HS-27A (cell line): ENCODE data around the gene CHP1.
"Not testable (repeated sequence)": the region's sequence is repeated elsewhere in the genome, so short reads cannot be mapped to it uniquely, and the experiment has no call there.

Source experiments
- DNase-seq: peaks from one replicate; pipeline ENCODE4 v3.0.0-alpha.2; 2012; ENCODE audit warnings: low read depth, missing footprints

Gene CHP1

DNA sequence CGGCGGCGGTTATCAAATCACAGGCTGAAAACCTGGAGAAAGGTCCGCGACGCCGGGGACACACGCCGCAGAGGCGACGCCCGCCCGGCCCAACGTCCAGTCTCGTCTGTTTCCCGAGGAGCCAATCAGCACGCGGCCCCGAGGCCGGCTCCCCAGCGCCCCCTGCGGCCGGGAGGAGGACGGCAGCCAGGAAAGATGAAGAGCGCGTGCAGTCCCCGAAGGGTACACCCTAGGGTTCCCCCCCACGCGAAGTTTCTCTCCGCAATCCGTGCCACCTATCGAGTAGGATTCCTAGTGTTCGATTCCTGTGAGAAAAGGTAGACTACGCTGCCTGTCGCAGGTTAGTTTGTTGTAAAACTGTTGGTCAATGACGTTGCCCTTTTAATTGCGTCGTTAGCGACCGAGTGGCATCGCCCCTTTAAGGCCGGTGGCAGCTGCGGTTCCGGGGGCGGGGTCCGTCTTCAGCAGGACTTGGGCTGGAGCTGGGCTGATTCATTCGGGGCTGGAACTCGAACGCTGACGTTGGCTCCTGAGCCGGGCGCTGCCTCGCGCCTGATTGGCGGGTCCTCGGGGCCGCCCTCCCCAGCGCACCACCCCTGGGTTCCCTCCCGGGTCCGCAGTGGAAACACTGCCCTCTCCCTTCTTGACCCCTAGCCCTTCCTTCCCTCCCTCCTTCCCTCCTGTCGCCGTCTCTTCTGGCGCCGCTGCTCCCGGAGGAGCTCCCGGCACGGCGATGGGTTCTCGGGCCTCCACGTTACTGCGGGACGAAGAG is at the start of gene CHP1, which contains the start of gene EXD1:
CHP1 (plus strand) TSS at position 619 of the 772 bp plus-strand sequence; CDS start at position 734, 115 bp downstream.
EXD1 (minus strand) TSS at position 108 of the 772 bp plus-strand sequence. CDS start 4,182 bp downstream, outside the sequence.
- peak; percentile 95 for DNase-seq

DNA sequence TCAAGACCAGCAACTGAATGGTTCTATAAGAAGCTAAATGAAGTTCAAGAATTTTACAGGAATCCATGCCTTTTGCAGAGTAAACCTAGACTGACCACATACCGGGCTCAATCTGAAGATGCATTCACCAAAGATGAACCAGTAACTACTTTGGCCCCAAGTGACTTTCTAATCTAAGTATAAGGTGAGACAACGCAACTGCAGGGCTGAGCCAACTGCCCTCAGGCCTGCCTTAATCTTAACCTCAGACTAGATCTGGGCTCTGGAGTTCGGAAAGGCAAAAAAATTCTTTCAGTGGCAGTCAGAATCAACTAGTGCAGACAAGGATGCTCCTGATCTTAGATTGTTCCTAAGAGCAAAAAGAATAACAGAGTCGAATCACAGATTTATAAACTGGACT is 48.8 kb upstream of the CHP1 start:
- DNase-seq = no peak

DNA sequence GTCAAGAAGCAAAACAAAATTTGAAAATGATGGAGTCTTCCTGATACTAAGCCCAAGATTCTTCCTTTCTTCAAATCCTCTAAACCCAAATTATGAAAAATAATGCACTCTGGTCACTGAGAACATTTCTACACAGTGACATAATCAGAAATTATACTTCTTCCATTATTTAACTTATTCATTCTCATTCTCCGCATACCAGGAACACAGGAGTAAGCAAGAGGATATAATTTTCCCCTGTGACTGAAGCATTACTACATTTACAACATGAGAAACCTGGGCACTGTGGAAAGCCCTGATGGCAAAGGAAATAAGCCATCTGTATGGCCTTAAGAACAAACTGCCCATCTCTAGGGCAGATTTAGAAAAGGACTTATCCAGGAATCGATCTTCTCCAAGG is 47.5 kb upstream of the CHP1 start:
- DNase-seq = no peak

- no peak for DNase-seq
These were observed 36.6 kb upstream of the CHP1 start for GRCh38 chr15:41194444-41194843.

DNA sequence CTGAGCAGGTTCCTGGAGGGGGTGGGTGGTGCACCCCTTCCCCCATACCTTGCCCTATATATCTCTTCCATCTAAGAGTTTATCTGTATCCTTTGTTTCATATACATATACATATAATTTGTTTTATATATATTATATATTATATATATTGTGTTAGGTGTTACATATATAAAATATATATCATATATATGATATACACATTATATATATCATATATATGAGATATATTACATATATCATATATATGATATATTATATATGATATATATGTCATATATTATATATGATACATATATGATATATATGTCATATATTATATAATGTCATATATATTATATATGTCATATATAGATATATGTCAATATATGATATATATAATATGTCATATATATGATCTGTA is 31.6 kb upstream of the CHP1 start:
- no peak for DNase-seq

- DNase-seq = no peak
These were observed 27.7 kb upstream of the CHP1 start for GRCh38 chr15:41203395-41203794.

- no peak for DNase-seq
These were observed 25.8 kb upstream of the CHP1 start for GRCh38 chr15:41205315-41205714.

DNA sequence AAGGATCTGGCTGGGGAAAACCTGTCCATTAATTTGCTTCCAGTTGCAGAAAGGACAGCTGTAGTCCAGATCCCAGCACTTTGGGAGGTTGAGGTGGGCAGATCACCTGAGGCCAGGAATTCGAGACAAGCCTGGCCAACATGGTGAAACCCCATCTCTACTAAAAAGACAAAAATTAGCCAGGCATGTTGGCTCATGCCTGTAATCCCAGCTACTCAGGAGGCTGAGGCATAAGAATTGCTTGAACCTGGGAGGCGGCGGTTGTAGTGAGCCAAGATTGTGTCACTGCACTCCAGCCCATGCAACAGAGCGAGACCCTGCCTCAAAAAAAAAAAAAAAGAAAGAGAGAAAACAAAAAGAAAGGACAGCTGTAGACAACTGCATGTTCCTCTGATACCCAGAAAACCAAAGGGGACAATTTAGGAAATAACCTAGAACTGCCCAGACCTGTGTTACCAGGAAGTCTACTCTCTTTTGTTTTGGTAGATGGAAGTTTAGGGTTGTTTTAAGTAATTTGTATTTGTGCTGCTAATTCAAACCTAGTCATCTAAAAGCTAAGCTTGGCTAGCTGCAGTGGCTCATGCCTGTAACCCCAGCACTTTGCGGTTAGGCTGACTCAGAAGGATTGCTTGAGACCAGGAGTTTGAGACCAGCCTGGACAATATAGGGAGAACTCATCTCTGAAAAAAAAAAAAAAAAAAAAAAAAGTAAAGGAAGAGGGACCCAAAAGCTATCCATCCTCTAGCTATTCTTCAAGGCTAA is 23.2 kb upstream of the CHP1 start:
- DNase-seq = no peak

DNA sequence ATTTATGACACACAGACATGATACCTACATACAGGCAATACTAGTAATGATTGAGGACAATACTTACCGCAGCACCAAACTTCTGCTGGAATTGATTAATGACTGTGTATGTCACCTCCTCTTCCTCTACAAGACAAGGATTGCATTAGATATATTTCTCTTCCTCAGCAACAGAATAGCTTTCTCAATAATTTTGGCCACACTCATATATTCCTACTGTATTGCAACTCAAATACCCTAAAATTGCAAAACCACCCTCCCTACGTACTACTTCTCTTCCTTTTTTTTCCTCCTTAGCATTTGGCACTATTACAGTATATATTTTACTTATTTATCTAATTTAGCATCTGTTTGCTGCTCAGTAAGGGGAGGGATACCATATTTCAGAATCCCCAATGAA is 15.4 kb upstream of the CHP1 start:
- no peak for DNase-seq

DNA sequence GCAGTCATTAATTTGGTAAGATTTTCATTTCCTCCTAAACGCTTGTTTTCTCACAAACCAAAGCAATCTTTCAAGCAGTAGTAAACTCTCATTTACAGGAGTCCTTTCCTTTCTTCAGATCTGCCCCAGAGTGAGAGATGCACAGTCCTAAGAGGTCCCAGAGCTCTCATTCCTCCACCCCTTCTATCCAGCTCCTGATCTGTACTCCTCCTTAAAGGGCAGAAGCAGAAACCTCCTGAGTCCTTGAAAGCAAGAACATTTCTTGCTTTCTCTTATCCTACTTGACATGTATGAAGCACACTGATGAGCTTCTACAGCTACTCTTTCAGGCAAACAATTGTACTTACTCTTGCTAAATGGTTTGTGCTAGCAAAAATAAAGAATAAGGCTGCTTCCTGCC is 12.2 kb upstream of the CHP1 start:
- no peak for DNase-seq

GRCh38 chr15:41219381-41219780 is 11.7 kb upstream of the CHP1 start:
- DNase-seq = no peak

DNA sequence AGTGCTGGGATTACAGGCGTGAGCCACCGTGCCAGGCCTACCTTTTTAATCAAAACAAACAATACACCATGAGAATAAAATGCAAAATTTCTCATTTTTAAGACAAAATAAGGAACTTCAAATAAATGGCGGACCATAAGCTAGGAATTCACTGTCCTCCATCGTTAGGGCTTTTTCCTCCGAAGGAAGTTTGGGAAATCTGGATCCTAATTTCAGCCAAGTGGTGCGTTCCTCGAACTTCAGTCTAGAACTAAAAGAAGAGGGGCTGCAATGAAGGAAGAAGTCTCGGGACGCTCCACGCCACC is 771 bp upstream of the CHP1 start:
- DNase-seq = no peak

- no peak for DNase-seq
These were observed 556 bp downstream of the CHP1 start for GRCh38 chr15:41231422-41232226.

- no peak for DNase-seq
These were observed 2.3 kb downstream of the CHP1 start for GRCh38 chr15:41233367-41233771.

DNA sequence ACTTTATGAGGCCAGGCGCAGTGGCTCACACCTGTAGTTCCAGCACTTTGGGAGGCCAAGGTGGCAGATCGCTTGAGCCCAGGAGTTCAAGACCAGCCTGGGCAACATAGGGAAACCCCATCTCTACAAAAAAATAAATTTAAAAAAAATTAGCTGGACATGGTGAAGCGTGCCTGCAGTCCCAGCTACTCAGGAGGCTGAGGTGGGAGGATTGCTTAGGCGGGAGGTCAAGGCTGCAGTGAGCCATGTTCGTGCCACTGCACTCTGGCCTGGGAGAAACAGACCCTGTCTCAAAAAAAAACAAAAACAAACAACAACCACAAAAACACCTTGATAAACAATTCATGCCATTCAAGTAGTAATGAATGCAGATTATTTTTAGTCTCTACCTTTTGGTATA is 4.2 kb downstream of the CHP1 start:
- not testable (repeated sequence) for DNase-seq

DNA sequence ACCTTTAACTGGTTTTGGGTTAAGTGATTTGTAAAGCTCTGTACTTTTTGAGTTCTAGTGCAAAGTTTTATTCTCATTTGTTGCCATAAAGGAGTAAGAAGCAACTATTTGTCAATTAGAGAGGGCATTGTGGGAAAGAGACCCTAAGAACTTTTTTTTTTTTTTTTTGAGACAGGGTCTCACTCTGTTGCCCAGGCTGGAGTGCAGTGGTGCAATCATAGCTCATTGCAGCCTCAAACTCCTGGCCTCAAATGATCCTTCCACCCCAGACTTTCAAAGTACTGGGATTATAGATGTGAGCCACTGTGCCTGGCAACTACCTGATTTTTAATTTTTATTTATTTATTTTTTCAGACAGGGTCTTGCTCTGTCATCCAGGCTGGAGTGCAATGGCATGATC is 4.9 kb downstream of the CHP1 start:
- DNase-seq = no peak

DNA sequence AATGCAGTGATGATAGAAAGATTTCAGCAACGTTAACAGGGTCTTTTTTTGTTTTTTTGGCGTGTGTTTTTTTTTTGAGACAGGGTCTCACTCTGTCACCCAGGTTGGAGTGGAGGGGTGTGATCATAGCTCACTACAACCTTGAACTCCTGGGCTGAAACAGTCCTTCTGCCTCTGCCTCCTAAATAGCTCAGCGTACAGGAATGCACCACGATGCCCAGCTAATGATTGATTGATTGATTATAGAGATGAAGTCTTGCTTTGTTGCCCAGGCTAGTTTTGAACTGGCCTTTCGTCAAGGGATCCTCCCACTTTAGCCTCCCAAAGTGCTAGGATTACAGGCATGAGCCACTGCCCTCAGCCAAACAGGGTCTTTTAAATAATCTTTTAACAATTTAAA is 7.0 kb downstream of the CHP1 start:
- DNase-seq = no peak

- DNase-seq = no peak
These were observed 10.3 kb downstream of the CHP1 start for GRCh38 chr15:41241221-41241964.

DNA sequence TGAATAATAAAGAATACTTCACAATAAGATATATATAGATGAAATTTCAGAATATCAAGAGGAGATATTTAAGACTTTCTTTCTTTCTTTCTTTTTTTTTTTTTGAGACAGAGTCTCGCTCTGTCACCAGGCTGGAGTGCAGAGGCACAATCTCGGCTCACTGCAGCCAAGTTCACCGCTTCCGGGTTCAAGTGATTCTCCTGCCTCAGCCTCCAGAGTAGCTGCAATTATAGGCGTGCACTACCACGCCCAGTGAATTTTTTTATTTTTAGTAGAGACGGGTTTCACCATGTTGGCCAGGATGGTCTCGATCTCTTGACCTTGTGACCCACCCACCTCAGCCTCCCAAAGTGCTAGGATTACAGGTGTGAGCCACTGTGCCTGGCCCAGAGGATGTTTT is 19.7 kb downstream of the CHP1 start:
- DNase-seq = not testable (repeated sequence)

- no peak for DNase-seq
These were observed 20.3 kb downstream of the CHP1 start for GRCh38 chr15:41251411-41251810.

DNA sequence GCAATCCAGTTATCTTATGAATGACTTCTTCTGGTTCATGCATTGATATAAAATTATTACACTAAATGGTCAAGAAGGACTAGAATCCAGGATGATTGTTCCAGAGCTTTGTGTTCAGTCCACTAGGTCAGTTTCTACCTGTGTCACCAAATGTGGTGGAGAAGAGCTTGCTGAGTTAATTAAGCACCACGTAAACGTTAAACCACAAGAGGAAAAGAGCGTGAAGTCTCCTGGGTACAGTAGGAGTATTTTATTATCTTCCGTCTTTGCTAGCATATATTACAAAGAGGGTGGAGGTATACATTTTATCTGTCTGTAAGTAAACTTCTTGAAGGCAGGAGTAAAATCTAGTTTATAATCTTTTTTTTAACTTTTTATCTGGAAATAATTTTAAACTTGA is 23.5 kb downstream of the CHP1 start:
- DNase-seq = no peak

DNA sequence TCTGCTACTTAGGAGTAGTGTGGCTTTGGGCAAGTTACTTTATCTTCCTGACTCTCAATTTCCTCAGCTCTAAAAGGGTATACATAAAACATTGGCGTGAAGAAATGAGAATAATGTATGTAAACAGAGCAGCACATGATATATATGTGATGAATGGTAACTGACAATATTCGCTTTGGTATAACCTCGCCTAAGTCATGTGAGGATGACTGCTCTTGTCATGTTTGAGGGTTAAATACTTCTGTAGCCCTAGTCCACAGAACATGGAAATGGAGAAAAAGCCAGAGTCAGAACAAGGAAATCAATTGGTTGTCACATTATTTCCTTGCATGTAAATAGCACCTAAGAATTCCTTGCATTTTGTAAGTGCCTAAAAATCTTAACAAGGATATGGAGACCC is 25.0 kb downstream of the CHP1 start:
- DNase-seq = no peak
